ENCODE results near the gene CALU.

GRCh38 chr7:128818694-128819093 is 79.5 kb downstream of the CALU start:
- TF ChIP-seq CTCF (conservative IDR thresholded peaks at IDR 0.05; ENCODE audit: low read depth in 2 of 2) (no peak), STAT1 (IDR thresholded peaks at IDR 0.05; ENCODE audit: unreplicated experiment) (no peak), EZH2 (IDR thresholded peaks at IDR 0.05; ENCODE audit: low read depth, unreplicated experiment) (no peak), ETS1 (IDR thresholded peaks at IDR 0.05) (no peak), CREB1 (CRISPR knock-in tag; IDR thresholded peaks at IDR 0.05; ENCODE audit: low read depth) (no peak), POLR2AphosphoS5 (IDR thresholded peaks at IDR 0.05; ENCODE audit: low read depth) (no peak), ZNF114 (CRISPR knock-in tag; IDR thresholded peaks at IDR 0.05) (no peak), REST (IDR thresholded peaks at IDR 0.05; ENCODE audit: unreplicated experiment) (no peak), JUNB (IDR thresholded peaks at IDR 0.05; ENCODE audit: unreplicated experiment) (no peak), EZH2phosphoT487 (IDR thresholded peaks at IDR 0.05; ENCODE audit: unreplicated experiment) (no peak)

Data from GM23338 (cell line).